Superior temporal gyrus (tissue), 1 donor: ENCODE data around the gene EIF4ENIF1.
"Not testable (repeated sequence)": the region's sequence is repeated elsewhere in the genome, so short reads cannot be mapped to it uniquely, and the experiment has no call there.

Experiments
- DNase-seq: peaks from one replicate; pipeline ENCODE4 v3.0.0-alpha.2; 2016; ENCODE audit errors: extremely low spot score

EIF4ENIF1 gene

GRCh38 chr22:31445642-31446041, 44.0 kb downstream of the EIF4ENIF1 start:
- no peak for DNase-seq

GRCh38 chr22:31443516-31443915, 46.1 kb downstream of the EIF4ENIF1 start:
- DNase-seq = no peak

- DNase-seq = no peak
Measured at GRCh38 chr22:31442768-31443489, 46.7 kb downstream of the EIF4ENIF1 start.

- peak; percentile 1 for DNase-seq
Measured at GRCh38 chr22:31441652-31442051, 48.0 kb downstream of the EIF4ENIF1 start.

- DNase-seq = no peak
Measured at GRCh38 chr22:31440681-31441080, 49.0 kb downstream of the EIF4ENIF1 start.

GRCh38 chr22:31439808-31440207, 49.8 kb downstream of the EIF4ENIF1 start:
- no peak for DNase-seq

GRCh38 chr22:31436132-31436531, 53.5 kb downstream of the EIF4ENIF1 start:
- DNase-seq = no peak

GRCh38 chr22:31431950-31432349, 57.7 kb downstream of the EIF4ENIF1 start:
- DNase-seq = no peak

- no peak for DNase-seq
Measured at GRCh38 chr22:31425331-31426050, 64.2 kb downstream of the EIF4ENIF1 start.

- not testable (repeated sequence) for DNase-seq
Measured at GRCh38 chr22:31402350-31402749, 87.3 kb downstream of the EIF4ENIF1 start.

- no peak for DNase-seq
Measured at GRCh38 chr22:31400023-31400397, 89.6 kb downstream of the EIF4ENIF1 start.

GRCh38 chr22:31399211-31400022, 90.2 kb downstream of the EIF4ENIF1 start, which contains the start of gene DRG1:
DRG1 (plus strand) TSS chr22:31399604; CDS start chr22:31399684, 80 bp downstream.
- DNase-seq = peak; percentile 98

GRCh38 chr22:31398231-31398630, 91.4 kb downstream of the EIF4ENIF1 start:
- DNase-seq = no peak

GRCh38 chr22:31394326-31394725, 95.3 kb downstream of the EIF4ENIF1 start:
- no peak for DNase-seq

GRCh38 chr22:31393893-31394292, 95.7 kb downstream of the EIF4ENIF1 start:
- DNase-seq = no peak
